HEK293T (cell line): ENCODE results near the gene IPO4.

ENCODE experiments used
- BHLHE40 ChIP-seq: fragments of 450-650 bp; IDR thresholded peaks from 2 replicates; pipeline ENCODE4 v1.6.1; 2016; ENCODE audit warnings: mild to moderate bottlenecking, moderate library complexity, borderline replicate concordance
- CTBP1 ChIP-seq: fragments of 450-650 bp; IDR thresholded peaks from 2 replicates; pipeline ENCODE4 v1.6.1; 2016; ENCODE audit warnings: borderline replicate concordance
- ELF4 ChIP-seq: fragments of 450-650 bp; IDR thresholded peaks from 2 replicates; pipeline ENCODE4 v1.6.1; 2017; ENCODE audit warnings: antibody characterized with exemption
- FOXA1 ChIP-seq: fragments of 450-650 bp; IDR thresholded peaks from 2 replicates; pipeline ENCODE4 v1.6.1; 2016; ENCODE audit warnings: mild to moderate bottlenecking
- FOXM1 ChIP-seq: fragments of 450-650 bp; IDR thresholded peaks from 2 replicates; pipeline ENCODE4 v1.6.1; 2017; ENCODE audit warnings: mild to moderate bottlenecking, borderline replicate concordance
- HDGF ChIP-seq: fragments of 450-650 bp; IDR thresholded peaks from 2 replicates; pipeline ENCODE4 v1.6.1; 2017; ENCODE audit warnings: antibody characterized with exemption, borderline replicate concordance
- LEF1 ChIP-seq: fragments of 450-650 bp; IDR thresholded peaks from 2 replicates; pipeline ENCODE4 v1.6.1; 2017; ENCODE audit warnings: mild to moderate bottlenecking, borderline replicate concordance
- NFRKB ChIP-seq: fragments of 450-650 bp; IDR thresholded peaks from 2 replicates; pipeline ENCODE4 v1.6.1; 2016; ENCODE audit warnings: mild to moderate bottlenecking, moderate library complexity
- SP1 ChIP-seq: fragments of 450-650 bp; IDR thresholded peaks from 2 replicates; pipeline ENCODE4 v1.6.1; 2017
- SUZ12 ChIP-seq: fragments of 450-650 bp; IDR thresholded peaks from 2 replicates; pipeline ENCODE4 v1.6.1; 2016; ENCODE audit warnings: mild to moderate bottlenecking
- TARDBP ChIP-seq: fragments of 450-650 bp; IDR thresholded peaks from 2 replicates; pipeline ENCODE4 v1.6.1; 2016
- ZNF384 ChIP-seq: fragments of 450-650 bp; IDR thresholded peaks from 2 replicates; pipeline ENCODE4 v1.6.1; 2016
- TF ChIP-seq, protein P1 (sequence below): fragments of 450-650 bp; IDR thresholded peaks from 2 replicates; pipeline ENCODE4 v1.6.1; 2016

DNA sequence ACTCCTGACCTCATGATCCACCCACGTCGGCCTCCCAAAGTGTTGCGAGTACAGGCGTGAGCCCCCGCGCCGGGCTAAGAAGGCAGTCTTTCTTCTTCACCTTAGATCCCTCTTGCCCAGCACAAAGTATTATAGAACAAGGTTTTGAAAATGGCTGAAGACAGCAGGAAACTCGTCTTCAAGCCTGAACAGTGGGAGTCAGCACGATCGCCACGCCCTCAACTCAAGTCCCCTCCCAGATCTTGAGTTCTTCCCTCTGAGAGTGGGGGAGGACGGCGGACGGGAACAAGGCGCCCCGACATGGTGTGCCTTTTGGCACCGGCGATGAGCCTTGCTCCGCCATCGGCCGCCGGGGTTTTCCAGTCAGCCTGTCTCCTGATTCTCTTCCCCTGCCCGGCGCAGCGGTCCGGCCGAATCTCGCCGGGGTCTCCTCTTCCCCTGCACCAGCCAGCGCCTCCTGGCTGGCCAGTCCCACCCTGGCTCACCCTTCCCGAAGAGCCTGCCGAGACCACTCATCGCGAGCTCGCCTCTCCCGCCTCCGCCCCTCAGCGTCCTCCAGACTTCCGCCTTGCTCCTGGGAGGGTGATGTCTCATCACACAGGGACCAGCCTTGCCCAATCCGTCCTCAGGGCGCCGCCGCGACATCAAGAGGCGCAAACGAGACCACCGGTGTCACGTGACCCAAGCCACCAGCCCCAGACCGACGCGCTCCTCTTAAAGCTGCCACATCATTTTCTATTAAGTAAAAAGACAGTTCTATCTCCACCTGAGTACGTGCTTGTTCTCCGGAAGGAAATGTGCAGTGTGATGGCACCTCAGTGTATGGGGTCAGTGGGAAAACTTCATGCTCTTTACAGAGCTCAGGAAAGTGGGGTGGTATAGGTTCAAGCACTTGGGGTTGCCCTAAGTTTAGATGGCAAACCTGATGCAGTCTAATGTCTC is 24.6 kb upstream of the IPO4 start, which contains the start of gene CHMP4A:
- TF ChIP-seq ELF4 (peak; percentile 88), CTBP1 (no peak), HDGF (no peak), BHLHE40 (no peak), ZNF384 (no peak), SUZ12 (no peak), FOXM1 (no peak), TARDBP (no peak), SP1 (no peak), NFRKB (peak; percentile 35; the same call in 1 of the 2 replicates), LEF1 (no peak), FOXA1 (no peak)
- TF ChIP-seq, protein P1, sequence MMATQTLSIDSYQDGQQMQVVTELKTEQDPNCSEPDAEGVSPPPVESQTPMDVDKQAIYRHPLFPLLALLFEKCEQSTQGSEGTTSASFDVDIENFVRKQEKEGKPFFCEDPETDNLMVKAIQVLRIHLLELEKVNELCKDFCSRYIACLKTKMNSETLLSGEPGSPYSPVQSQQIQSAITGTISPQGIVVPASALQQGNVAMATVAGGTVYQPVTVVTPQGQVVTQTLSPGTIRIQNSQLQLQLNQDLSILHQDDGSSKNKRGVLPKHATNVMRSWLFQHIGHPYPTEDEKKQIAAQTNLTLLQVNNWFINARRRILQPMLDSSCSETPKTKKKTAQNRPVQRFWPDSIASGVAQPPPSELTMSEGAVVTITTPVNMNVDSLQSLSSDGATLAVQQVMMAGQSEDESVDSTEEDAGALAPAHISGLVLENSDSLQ: peak; percentile 68; the same call in 1 of the 2 replicates
